Smooth muscle cell (in vitro differentiated cells): ENCODE data around the gene SPINT1. TPM values are rescaled to one million over a fixed set of nuclear protein-coding genes. Genes with fewer than 3 reads are reported as not detected.

Experiments
- DNase-seq: peaks from one replicate; lab custom pipeline; 2025; ENCODE audit not compliant: unreplicated experiment; lab: John Stamatoyannopoulos, UW
- H2AFZ ChIP-seq: fragments of 200-600 bp; sonication (generic); 2 replicates; pipeline ENCODE4 v1.6.0; 2016; ENCODE audit warnings: antibody characterized with exemption, low read depth, mild to moderate bottlenecking
- H3F3A ChIP-seq: fragments of 200-600 bp; sonication (generic); 2 replicates; pipeline ENCODE4 v1.6.0; 2017; ENCODE audit warnings: antibody characterized with exemption, low read depth
- H3K27ac ChIP-seq: fragments of 200-600 bp; sonication (generic); 2 replicates; pipeline ENCODE4 v1.5.1; 2016; ENCODE audit warnings: low read depth, mild to moderate bottlenecking
- H3K27me3 ChIP-seq: fragments of 200-600 bp; sonication (generic); 2 replicates; pipeline ENCODE4 v1.6.1; 2016; ENCODE audit warnings: low read depth, mild to moderate bottlenecking
- H3K36me3 ChIP-seq: fragments of 200-600 bp; sonication (generic); 2 replicates; pipeline ENCODE4 v1.5.1; 2016; ENCODE audit warnings: low read depth
- H3K4me1 ChIP-seq: fragments of 200-600 bp; sonication (generic); 2 replicates; pipeline ENCODE4 v1.5.1; 2016; ENCODE audit warnings: low read depth
- H3K4me2 ChIP-seq: fragments of 200-600 bp; sonication (generic); 2 replicates; pipeline ENCODE4 v1.6.0; 2016; ENCODE audit warnings: mild to moderate bottlenecking
- H3K4me3 ChIP-seq: fragments of 200-600 bp; sonication (generic); 2 replicates; pipeline ENCODE4 v1.5.1; 2016; ENCODE audit warnings: mild to moderate bottlenecking
- H3K79me2 ChIP-seq: fragments of 200-600 bp; sonication (generic); 2 replicates; pipeline ENCODE4 v1.6.0; 2016; ENCODE audit warnings: low read depth, mild to moderate bottlenecking
- H3K9ac ChIP-seq: fragments of 200-600 bp; sonication (generic); 2 replicates; pipeline ENCODE4 v1.6.0; 2016; ENCODE audit warnings: low read depth
- H3K9me3 ChIP-seq: fragments of 200-600 bp; sonication (generic); replicated peaks from 2 replicates; pipeline ENCODE4 v1.5.1; 2016; ENCODE audit warnings: low read depth
- H4K20me1 ChIP-seq: fragments of 200-600 bp; sonication (generic); 2 replicates; pipeline ENCODE4 v1.6.0; 2016; ENCODE audit warnings: low read depth
- WGBS: methylation state at CpG from one replicate; pipeline ENCODE4 v1.1.7; 2016; ENCODE audit warnings: low lambda C conversion rate; 5-methylcytosine and 5-hydroxymethylcytosine counted together
- polyA plus RNA-seq: library from polyadenylated mRNA; unstranded; fragments of >200 nt; fragmentation: Nextera tagmentation; extraction: Ambion mirVana; gene quantifications from 2 replicates; pipeline ENCODE4 v1.2.1, GENCODE V29; 2016
- total RNA-seq: library from RNA; depleted of rRNA; stranded (reverse); fragments of >200 nt; gene quantifications from 2 replicates; pipeline ENCODE4 v1.2.3, GENCODE V29; 2014
- TF ChIP-seq, protein P1 (sequence below): fragments of 200-600 bp; sonication (generic); IDR thresholded peaks from 2 replicates; pipeline ENCODE4 v1.5.1; 2017; ENCODE audit warnings: borderline replicate concordance, mild to moderate bottlenecking, antibody characterized with exemption; ENCODE audit not compliant: insufficient read depth, poor library complexity, severe bottlenecking

Gene SPINT1
- total and polyA plus RNA-seq, 2 experiments from 2014 or later: 50.2 to 76.5 TPM

DNA sequence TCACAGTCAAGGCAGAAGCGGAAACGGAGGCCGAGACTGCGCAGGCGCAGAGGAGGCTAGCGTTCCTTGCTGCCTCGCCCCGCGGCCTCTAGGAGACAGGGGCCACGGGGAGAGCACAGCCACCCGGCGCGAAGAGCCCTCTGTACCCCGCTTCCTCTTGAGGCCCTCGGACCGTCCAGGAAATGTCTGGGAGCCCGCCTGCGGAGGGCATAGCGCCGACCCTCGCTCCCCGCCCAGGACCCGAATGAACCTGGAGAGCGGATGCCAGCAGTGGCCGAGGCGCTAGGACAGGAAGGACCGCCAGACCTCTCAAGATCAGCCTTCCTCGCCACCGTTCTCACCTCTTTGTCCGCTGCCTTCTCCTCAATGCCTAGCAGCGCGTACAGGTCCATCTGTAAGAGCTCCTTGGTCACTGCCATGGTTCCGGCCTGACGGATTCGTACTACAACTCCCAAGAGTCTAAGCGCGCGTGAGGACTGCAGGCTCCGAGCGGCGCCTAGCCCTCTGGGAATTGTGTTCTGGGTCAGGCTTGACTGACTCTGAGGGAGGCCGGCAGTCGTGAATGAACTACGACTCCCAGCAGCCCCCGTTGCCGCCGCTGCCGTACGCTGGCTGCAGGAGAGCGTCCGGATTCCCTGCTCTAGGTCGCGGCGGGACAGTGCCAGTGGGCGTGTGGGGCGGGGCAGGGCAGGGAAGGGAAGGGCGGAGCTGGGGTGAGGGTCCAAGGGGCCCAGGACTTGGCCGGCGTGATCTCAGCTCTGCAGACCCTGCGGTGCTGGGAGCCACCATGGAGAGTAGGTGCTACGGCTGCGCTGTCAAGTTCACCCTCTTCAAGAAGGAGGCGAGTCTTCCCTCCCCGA, 36.6 kb upstream of the SPINT1 start, which contains the start of the genes DNAJC17 and ZFYVE19:
Gene DNAJC17, minus strand, starts transcription at position 446 of the 860 bp plus-strand sequence. Its CDS starts 27 bp downstream, at position 419.
Gene ZFYVE19, plus strand, starts transcription at position 62 of the 860 bp plus-strand sequence. Its CDS starts 501 bp downstream, at position 563.
- Histone ChIP-seq H3F3A (no peaks in the 10 kb centered on the region), H3K27ac (peak within 1 kb of the TSS; percentile 49), H4K20me1 (peaks cover 10% of the 10 kb centered on the region), H3K4me2 (peak within 1 kb of the TSS; percentile 82), H3K4me3 (peak within 1 kb of the TSS; percentile 88), H3K9me3 (no peaks in the 10 kb centered on the region), H3K27me3 (no peaks in the 10 kb centered on the region), H3K4me1 (peaks cover 6% of the 10 kb centered on the region), H3K9ac (peak within 1 kb of the TSS; percentile 73), H2AFZ (peak within 1 kb of the TSS; percentile 99), H3K36me3 (no peaks in the 10 kb centered on the region), H3K79me2 (peaks cover 33% of the 10 kb centered on the region)
- DNase-seq: peak; percentile 75
- TF ChIP-seq, protein P1, sequence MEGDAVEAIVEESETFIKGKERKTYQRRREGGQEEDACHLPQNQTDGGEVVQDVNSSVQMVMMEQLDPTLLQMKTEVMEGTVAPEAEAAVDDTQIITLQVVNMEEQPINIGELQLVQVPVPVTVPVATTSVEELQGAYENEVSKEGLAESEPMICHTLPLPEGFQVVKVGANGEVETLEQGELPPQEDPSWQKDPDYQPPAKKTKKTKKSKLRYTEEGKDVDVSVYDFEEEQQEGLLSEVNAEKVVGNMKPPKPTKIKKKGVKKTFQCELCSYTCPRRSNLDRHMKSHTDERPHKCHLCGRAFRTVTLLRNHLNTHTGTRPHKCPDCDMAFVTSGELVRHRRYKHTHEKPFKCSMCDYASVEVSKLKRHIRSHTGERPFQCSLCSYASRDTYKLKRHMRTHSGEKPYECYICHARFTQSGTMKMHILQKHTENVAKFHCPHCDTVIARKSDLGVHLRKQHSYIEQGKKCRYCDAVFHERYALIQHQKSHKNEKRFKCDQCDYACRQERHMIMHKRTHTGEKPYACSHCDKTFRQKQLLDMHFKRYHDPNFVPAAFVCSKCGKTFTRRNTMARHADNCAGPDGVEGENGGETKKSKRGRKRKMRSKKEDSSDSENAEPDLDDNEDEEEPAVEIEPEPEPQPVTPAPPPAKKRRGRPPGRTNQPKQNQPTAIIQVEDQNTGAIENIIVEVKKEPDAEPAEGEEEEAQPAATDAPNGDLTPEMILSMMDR: no peak
- WGBS: under 1% methylated on average over 55 of the region's 64 CpGs

DNA sequence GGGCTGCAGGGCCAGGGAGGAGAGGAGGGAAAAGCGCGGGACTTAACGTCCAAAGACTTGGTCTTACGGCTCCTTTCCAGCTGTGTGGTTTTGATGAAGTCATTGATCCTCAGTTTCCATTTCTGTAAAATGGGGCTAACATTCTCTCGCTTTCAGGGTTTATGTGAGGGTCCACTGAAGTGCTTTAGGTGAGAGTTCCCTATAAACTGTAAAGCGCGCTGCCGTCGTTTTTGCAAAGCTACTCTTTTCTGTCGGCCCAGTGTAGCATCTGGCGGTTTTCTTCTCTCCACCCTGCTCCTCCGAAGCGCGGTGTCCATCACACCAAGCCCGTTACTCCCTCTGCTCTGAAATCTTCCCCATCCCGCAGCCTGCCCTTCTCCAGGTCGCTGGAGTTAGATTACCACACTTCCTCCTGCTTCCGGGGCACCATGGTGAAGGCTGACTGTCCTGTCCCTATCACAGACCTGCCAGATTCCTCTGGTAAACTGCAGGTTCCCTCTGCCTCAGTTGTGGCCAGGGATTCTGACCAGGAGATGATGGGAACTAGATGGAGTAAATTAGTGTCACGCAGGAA, 35.9 kb upstream of the SPINT1 start:
- H3K4me1 ChIP-seq: peaks cover 6% of the 10 kb centered on the region
- no peak overlapping the region for H3K9ac ChIP-seq
- peak overlapping the region; percentile 82 for H3K4me2 ChIP-seq
- H3K79me2 ChIP-seq: peaks cover 32% of the 10 kb centered on the region
- H3K4me3 ChIP-seq: peak overlapping the region; percentile 88
- H3K27ac ChIP-seq: no peak overlapping the region
- WGBS: 55% methylated on average over 19 of the region's 19 CpGs
- TF ChIP-seq, protein P1: no peak
- peak overlapping the region; percentile 99 for H2AFZ ChIP-seq
- DNase-seq: no peak
- peaks cover 3% of the 10 kb centered on the region for H4K20me1 ChIP-seq
- H3K9me3 ChIP-seq: no peaks in the 10 kb centered on the region
- H3F3A ChIP-seq: no peaks in the 10 kb centered on the region
- no peaks in the 10 kb centered on the region for H3K27me3 ChIP-seq
- no peaks in the 10 kb centered on the region for H3K36me3 ChIP-seq

DNA sequence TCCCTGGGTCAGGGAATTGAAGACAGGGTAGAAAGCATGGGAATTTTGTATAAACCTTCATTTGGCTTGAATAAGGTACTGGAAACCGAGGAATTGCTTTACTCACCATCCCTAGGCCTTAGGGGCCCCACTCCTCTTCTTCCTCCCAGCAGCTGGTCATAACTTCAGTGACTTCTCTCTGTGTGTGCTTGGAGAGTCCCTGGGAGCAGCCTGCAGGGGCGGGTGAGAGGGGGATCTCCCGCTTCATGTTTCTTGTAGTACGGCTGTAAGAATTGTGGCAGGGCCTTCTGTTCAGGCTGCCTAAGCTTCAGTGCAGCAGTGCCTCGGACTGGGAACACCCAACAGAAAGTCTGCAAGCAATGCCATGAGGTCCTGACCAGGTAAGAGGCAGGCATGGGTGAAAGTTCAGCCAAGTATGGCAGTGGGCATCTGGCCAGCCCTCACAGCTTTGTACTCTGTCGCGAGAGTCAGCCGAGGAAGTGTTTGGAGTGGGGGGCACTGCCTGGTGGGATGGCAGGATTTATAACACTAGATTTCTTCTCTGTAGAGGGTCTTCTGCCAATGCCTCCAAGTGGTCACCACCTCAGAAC, 34.9 kb upstream of the SPINT1 start:
- H4K20me1 ChIP-seq: no peaks in the 10 kb centered on the region

More for the DNA sequence above, 34.9 kb upstream of the SPINT1 start:
- Histone ChIP-seq H3F3A (no peaks in the 10 kb centered on the region), H2AFZ (no peak overlapping the region), H3K27me3 (no peaks in the 10 kb centered on the region), H3K9ac (no peak overlapping the region), H3K4me1 (peaks cover 6% of the 10 kb centered on the region), H3K36me3 (no peaks in the 10 kb centered on the region), H3K4me3 (no peak overlapping the region), H3K9me3 (no peaks in the 10 kb centered on the region), H3K27ac (no peak overlapping the region), H3K79me2 (peaks cover 26% of the 10 kb centered on the region), H3K4me2 (no peak overlapping the region)
- DNase-seq: no peak
- TF ChIP-seq, protein P1: no peak
- WGBS: 90% methylated on average over 8 of the region's 8 CpGs
